GM10248 (cell line): Measurements from ENCODE around the gene MOSPD3.

Source experiments
- CTCF ChIA-PET: fragments of 300-600 bp; sonication (Branson Sonifier 250); formaldehyde crosslinking; extraction: SDS; loops from one replicate; lab custom pipeline; 2021; ENCODE audit warnings: antibody characterized with exemption; lab: Yijun Ruan, JAX
- POLR2A ChIA-PET: fragments of 350-650 bp; sonication (Branson Sonifier 250); formaldehyde crosslinking; extraction: SDS; loops from one replicate; lab custom pipeline; 2020; ENCODE audit warnings: antibody characterized with exemption; lab: Yijun Ruan, JAX
- DNase-seq: peaks from one replicate; pipeline ENCODE4 v3.0.0; 2012; ENCODE audit errors: extremely low spot score
- TF ChIP-seq, protein P1 (sequence below): IDR thresholded peaks from 2 replicates; pipeline ENCODE4 v1.5.1; 2012; ENCODE audit warnings: mild to moderate bottlenecking, low read depth; ENCODE audit errors: extremely low read depth, missing control alignments, control extremely low read depth

MOSPD3 gene

DNA sequence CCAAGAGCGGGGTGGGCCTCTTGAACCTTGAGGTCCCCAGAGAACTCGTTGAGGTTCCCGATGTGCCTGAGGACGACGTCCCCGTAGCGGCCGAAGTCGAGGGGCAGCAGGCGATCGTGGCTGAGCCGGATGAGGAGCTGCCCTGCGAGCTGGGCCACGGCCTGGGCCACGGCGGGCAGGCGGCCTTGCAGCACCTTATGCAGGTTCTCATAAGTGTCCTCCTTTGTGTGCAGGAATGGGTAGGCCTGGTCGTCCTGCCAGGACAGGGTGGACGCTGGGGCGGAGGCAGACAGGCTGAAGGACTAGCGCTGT is 14.9 kb downstream of the MOSPD3 start:
- POLR2A ChIA-PET: no interaction called here
- TF ChIP-seq, protein P1, sequence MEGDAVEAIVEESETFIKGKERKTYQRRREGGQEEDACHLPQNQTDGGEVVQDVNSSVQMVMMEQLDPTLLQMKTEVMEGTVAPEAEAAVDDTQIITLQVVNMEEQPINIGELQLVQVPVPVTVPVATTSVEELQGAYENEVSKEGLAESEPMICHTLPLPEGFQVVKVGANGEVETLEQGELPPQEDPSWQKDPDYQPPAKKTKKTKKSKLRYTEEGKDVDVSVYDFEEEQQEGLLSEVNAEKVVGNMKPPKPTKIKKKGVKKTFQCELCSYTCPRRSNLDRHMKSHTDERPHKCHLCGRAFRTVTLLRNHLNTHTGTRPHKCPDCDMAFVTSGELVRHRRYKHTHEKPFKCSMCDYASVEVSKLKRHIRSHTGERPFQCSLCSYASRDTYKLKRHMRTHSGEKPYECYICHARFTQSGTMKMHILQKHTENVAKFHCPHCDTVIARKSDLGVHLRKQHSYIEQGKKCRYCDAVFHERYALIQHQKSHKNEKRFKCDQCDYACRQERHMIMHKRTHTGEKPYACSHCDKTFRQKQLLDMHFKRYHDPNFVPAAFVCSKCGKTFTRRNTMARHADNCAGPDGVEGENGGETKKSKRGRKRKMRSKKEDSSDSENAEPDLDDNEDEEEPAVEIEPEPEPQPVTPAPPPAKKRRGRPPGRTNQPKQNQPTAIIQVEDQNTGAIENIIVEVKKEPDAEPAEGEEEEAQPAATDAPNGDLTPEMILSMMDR: no peak
- DNase-seq: no peak
- CTCF ChIA-PET: interaction anchor here (2.2 kb wide), 1 partner anchor 78 kb away, joined by 10 read pairs; the partner anchor contains the start of gene POP7

DNA sequence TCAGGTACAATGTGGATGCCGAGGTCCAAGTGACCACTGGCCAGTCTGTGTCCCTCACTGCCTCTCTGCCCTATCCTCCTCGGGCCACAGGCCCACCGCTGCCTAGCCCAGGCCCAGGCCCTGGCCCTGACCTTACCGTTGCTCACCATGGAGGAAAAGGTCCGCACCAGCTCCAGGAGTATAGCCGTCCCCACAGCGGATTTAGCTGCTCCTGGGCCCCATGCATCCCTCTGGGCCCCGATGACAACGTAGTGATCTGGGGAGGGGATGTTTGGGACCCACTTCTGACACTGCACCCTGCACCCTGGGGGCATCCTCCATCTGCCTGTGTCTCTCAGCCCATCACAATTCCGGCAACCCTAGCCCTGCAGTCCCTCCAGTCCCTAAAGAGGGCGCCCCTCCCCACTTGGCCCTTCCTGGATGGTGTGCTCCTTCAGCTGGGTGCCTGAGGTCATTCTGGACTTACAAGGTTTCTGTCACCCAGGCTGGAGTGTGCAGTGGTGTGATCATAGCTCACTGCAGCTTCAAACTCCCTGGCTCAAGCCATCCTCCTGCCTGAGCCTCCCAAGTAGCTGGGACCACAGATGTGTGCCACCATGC is 16.9 kb downstream of the MOSPD3 start:
- TF ChIP-seq, protein P1: peak; percentile 53
- POLR2A ChIA-PET: no interaction called here
- no peak for DNase-seq
- CTCF ChIA-PET: interaction anchor here (0.8 to 2.6 kb wide), 14 partner anchors 10 to 581 kb away, joined by 3 to 13 read pairs (median 4); partner anchors contain the start of genes MOSPD3 and POP7

DNA sequence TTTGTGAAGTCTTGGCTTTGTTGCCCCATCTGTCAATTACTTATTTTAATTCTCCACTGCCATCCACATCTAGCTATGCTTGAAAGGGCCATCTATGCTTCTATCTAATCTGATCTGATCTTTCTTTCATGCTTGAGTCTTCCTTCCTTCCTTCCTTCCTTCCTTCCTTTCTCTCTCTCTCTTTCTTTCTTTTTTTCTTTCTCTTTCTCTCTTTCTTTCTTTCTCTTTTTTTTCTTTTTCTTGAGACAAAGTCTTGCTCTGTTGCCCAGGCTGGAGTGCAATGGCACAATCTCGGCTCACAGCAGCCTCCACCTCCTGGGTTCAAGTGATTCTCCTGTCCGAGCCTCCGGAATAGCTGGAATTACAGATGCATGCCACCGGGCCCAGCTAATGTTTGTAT is 17.7 kb downstream of the MOSPD3 start:
- no peak for DNase-seq
- POLR2A ChIA-PET: no interaction called here
- CTCF ChIA-PET: interaction anchor here (1.1 to 2.6 kb wide), 12 partner anchors 9 to 580 kb away, joined by 3 to 13 read pairs (median 4); partner anchors contain the start of gene MOSPD3
- TF ChIP-seq, protein P1: no peak

DNA sequence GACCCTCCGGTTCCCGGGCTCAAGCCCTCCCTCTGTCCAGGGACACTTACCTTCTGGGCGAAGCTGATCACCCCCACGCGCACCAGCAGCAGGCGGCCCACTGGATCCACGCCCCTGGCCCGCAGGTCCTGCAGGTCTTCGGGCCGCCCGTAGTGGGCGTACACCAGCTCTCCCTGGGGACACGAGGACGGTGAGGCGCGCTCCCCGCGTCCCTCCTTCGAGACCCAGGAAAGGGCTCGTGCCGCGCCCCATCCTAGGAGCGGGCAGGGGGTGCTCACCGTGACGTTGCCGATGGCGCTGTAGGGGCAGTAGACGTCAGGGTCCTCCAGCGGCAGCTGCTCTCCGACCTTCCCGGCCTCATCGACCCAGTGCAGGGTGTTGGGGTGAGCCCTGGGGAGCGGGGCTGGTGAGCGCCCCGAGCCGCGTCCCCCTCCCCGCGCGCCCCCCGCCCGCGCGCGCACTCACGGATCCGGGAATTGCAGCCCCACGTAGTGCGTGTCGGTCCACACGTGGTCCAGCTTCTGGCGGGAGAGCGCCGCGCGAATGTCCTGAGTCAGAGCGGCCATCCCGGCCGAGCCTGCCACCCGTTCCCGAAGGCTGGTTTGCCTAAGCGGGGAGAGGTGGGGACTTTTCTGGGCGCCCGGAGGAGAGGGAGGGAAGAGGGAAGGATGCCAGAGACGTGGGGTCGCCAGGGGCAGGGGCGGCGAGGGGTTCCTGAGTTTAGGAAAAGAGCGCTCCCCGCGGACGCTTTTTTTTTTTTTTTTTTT is 20.8 kb downstream of the MOSPD3 start:
- DNase-seq: peak; percentile 79
- ChIA-PET POLR2A (interaction anchor here (0.6 to 0.7 kb wide), 2 partner anchors 49 to 158 kb away, joined by 3 to 5 read pairs; no protein-coding TSS in a partner anchor), CTCF (interaction anchor here (0.8 to 3.0 kb wide), 12 partner anchors 9 to 219 kb away, joined by 3 to 9 read pairs (median 4); partner anchors contain the start of gene SLC12A9)

DNA sequence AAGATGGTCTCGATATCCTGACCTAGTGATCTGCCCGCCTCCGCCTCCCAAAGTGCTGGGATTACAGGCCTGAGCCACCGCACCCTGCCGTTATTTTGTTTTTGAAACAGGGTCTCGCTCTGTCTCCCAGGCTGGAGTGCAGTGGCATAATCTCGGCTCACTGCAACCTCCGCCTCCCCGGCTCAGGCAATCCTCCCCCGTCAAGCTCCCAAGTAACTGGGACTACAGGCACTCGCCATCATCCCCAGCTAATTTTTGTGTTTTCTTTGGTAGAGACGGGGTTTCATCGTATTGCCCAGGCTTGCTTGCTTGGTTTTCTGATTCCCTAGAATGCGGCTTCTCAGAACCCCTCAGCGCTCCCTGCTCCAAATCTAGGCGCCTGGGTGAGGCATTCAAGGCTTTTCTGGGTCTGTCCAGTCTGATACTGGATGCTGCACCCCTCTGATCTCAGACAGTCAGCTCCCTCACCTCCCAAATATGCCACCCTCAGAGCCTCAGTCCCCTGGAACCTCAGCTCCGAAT is 27.7 kb downstream of the MOSPD3 start:
- CTCF ChIA-PET: interaction anchor here (1.4 to 2.6 kb wide), 2 partner anchors 11 to 51 kb away, joined by 3 to 9 read pairs; no protein-coding TSS in a partner anchor
- DNase-seq: no peak
- TF ChIP-seq, protein P1: no peak
- POLR2A ChIA-PET: no interaction called here

More for the DNA sequence above, 20.8 kb downstream of the MOSPD3 start:
- TF ChIP-seq, protein P1: peak; percentile 30

DNA sequence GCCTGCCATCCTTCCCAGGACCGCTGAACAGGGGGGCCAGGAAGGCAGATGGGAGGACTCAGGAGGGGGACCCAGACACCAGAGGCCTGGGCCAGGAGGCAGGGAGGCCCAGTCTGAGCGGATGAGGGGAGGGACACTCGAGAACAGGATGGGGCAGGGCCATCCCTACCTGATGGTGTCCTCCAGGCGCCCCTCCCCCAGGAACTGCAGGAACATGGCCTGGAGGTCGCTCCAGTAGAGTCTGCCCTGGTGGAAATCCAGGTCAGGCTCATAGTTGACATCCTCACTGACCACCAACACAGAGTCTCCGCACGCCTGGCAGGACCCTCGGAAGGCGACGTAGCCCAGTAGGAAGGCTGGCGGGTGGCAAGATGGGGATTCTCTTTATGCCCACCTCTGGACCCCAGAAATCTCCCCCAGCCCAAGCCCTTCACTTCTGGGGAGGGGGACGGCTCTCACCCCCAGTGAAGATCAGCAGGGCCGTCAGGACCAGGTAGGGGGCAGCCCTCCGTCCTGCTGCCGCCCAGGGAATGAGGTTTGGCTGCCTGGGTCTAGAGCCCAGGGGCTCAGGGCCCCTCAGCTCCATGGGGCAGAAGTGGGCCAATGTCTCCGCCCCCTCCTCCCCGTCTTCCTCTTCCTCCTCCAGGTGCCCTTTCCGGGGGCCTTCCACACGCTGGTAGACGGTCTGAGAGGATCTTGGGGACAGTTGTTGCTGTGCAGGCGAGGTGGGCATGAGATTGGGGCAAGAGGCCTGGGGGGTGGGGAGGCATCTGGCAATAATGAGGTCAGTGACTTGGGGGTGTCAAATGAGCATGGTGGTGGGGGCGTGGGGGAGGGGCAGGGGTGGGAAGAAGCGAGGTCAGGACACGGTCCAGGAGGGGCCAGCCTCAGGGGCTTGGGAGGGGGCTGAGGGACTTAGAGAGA is 28.4 kb downstream of the MOSPD3 start:
- TF ChIP-seq, protein P1: no peak
- no peak for DNase-seq
- POLR2A ChIA-PET: no interaction called here
- CTCF ChIA-PET: interaction anchor here (1.4 to 2.6 kb wide), 2 partner anchors 12 to 51 kb away, joined by 3 to 9 read pairs; no protein-coding TSS in a partner anchor
